Mesenchymal stem cell (in vitro differentiated cells and primary cell): Measurements from ENCODE around the gene RTEL1.
A peak's percentile ranks its signal among the peaks of the same experiment; 100 is the strongest.

Experiments
- DNase-seq: peaks from one replicate; pipeline ENCODE4 v3.0.0-alpha.2; 2013
- H2AFZ ChIP-seq: one replicate; pipeline ENCODE4 v1.6.1; 2013; ENCODE audit warnings: low read depth, mild to moderate bottlenecking, control low read depth, inconsistent platforms, low read length, moderate library complexity
- H2AK5ac ChIP-seq: 2 replicates; pipeline ENCODE4 v1.6.1; 2013; ENCODE audit warnings: low read length, moderate library complexity, mild to moderate bottlenecking, inconsistent platforms; ENCODE audit not compliant: severe bottlenecking
- H2BK120ac ChIP-seq: one replicate; pipeline ENCODE4 v1.6.1; 2013; ENCODE audit warnings: low read depth, mild to moderate bottlenecking, inconsistent platforms, low read length, moderate library complexity
- H2BK12ac ChIP-seq, 2 experiments: one replicate each; pipeline ENCODE4 v1.6.1; 2013; ENCODE audit warnings: inconsistent platforms in 2 of 2, low read length in 2 of 2, mild to moderate bottlenecking in 2 of 2, moderate library complexity in 2 of 2, control low read depth in 1 of 2
- H2BK15ac ChIP-seq: one replicate; pipeline ENCODE4 v1.6.1; 2013; ENCODE audit warnings: mild to moderate bottlenecking, low read depth, inconsistent platforms; ENCODE audit not compliant: poor library complexity, severe bottlenecking
- H2BK5ac ChIP-seq: 2 replicates; pipeline ENCODE4 v1.6.1; 2013; ENCODE audit warnings: low read depth, mild to moderate bottlenecking, low read length, control low read depth, inconsistent platforms; ENCODE audit not compliant: poor library complexity, severe bottlenecking
- H3K14ac ChIP-seq, 2 experiments: one replicate each; pipeline ENCODE4 v1.6.1; 2013; ENCODE audit warnings: inconsistent platforms in 2 of 2, low read length in 2 of 2, control low read depth in 1 of 2, mild to moderate bottlenecking in 1 of 2, moderate library complexity in 1 of 2
- H3K18ac ChIP-seq, 2 experiments: one replicate each; pipeline ENCODE4 v1.6.1; 2013; ENCODE audit warnings: inconsistent platforms in 2 of 2, low read length in 2 of 2, control low read depth in 1 of 2, low read depth in 1 of 2, mild to moderate bottlenecking in 1 of 2
- H3K23ac ChIP-seq, 2 experiments: one replicate each; pipeline ENCODE4 v1.6.1; 2013; ENCODE audit warnings: inconsistent platforms in 2 of 2, low read length in 2 of 2, mild to moderate bottlenecking in 2 of 2, moderate library complexity in 2 of 2, control low read depth in 1 of 2
- H3K27ac ChIP-seq: 2 replicates; pipeline ENCODE4 v1.5.1; 2013; ENCODE audit warnings: mild to moderate bottlenecking, moderate library complexity, low read length, control low read depth, inconsistent platforms; ENCODE audit not compliant: poor library complexity, severe bottlenecking
- H3K27me3 ChIP-seq, 2 experiments: 2 replicates each; pipeline versions ENCODE4 v1.6.1 to v1.7.0; 2013; ENCODE audit warnings: low read length in 2 of 2, mild to moderate bottlenecking in 2 of 2, moderate library complexity in 2 of 2, control low read depth in 1 of 2, inconsistent platforms in 1 of 2; ENCODE audit not compliant: control insufficient read depth in 1 of 2, insufficient read depth in 1 of 2
- H3K36me3 ChIP-seq, 2 experiments: 2 replicates each; pipeline versions ENCODE4 v1.6.1 to v1.7.0; 2013; ENCODE audit warnings: low read length in 2 of 2, control low read depth in 1 of 2, inconsistent platforms in 1 of 2, low read depth in 1 of 2, mild to moderate bottlenecking in 1 of 2; ENCODE audit not compliant: insufficient read depth in 2 of 2, control insufficient read depth in 1 of 2
- H3K4ac ChIP-seq, 2 experiments: one replicate each; pipeline ENCODE4 v1.6.1; 2013; ENCODE audit warnings: inconsistent platforms in 2 of 2, low read length in 2 of 2, mild to moderate bottlenecking in 2 of 2, moderate library complexity in 2 of 2, control low read depth in 1 of 2, low read depth in 1 of 2
- H3K4me1 ChIP-seq: 2 replicates; pipeline ENCODE4 v1.6.1; 2013; ENCODE audit warnings: low read depth, low read length, control low read depth; ENCODE audit not compliant: control insufficient read depth, insufficient read depth
- H3K4me2 ChIP-seq: 2 replicates; pipeline ENCODE4 v1.6.1; 2013; ENCODE audit warnings: low read length, mild to moderate bottlenecking, inconsistent platforms; ENCODE audit not compliant: poor library complexity, severe bottlenecking
- H3K4me3 ChIP-seq, 2 experiments: 2 replicates each; pipeline versions ENCODE4 v1.5.1 to v1.7.0; 2013; ENCODE audit warnings: low read length in 2 of 2, mild to moderate bottlenecking in 2 of 2, control low read depth in 1 of 2, low read depth in 1 of 2; ENCODE audit not compliant: insufficient read depth in 1 of 2
- H3K79me1 ChIP-seq: replicated peaks from 2 replicates; pipeline ENCODE4 v1.6.1; 2013; ENCODE audit warnings: mild to moderate bottlenecking, control low read depth, low read length, inconsistent platforms; ENCODE audit not compliant: poor library complexity, severe bottlenecking
- H3K9ac ChIP-seq: 2 replicates; pipeline ENCODE4 v1.7.0; 2013; ENCODE audit warnings: mild to moderate bottlenecking, low read length, moderate library complexity
- H3K9me3 ChIP-seq: 2 replicates; pipeline ENCODE4 v1.7.0; 2013; ENCODE audit warnings: mild to moderate bottlenecking, low read length; ENCODE audit not compliant: control insufficient read depth
- H4K8ac ChIP-seq: one replicate; pipeline ENCODE4 v1.6.1; 2013; ENCODE audit warnings: inconsistent platforms, mild to moderate bottlenecking, low read length, moderate library complexity
- H4K91ac ChIP-seq: one replicate; pipeline ENCODE4 v1.6.1; 2013; ENCODE audit warnings: mild to moderate bottlenecking, low read length, inconsistent platforms
- WGBS: methylation state at CpG from one replicate; pipeline ENCODE4 v1.1.7; 2013; ENCODE audit warnings: mixed read lengths; 5-methylcytosine and 5-hydroxymethylcytosine counted together

Gene RTEL1

DNA sequence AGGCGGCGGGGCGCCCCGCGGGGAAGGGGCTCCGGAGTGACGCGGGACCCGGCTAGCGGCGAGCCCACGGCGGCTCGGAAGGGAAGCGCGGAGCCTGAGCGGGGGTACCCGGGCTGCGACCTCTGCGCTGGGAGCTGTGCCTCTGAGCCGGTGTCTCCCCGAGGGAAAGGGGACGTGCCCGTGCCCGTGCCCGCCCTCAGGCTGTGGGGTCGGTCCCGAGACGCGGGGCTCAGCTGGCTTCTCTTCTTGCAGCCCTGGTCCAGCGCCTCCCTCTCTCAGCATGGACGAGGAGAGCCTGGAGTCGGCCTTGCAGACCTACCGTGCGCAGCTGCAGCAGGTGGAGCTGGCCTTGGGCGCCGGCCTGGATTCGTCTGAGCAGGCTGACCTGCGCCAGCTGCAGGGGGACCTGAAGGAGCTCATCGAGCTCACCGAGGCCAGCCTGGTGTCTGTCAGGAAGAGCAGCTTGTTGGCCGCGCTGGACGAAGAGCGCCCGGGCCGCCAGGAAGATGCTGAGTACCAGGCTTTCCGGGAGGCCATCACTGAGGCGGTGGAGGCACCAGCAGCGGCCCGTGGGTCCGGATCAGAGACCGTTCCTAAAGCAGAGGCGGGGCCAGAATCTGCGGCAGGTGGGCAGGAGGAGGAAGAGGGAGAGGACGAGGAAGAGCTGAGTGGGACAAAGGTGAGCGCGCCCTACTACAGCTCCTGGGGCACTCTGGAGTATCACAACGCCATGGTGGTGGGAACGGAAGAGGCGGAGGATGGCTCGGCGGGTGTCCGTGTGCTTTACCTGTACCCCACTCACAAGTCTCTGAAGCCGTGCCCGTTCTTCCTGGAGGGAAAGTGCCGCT is 50.4 kb downstream of the RTEL1 start:
- Histone ChIP-seq H3K27ac (no peak overlapping the region), H2AK5ac (no peak overlapping the region), H3K9ac (peak overlapping the region; percentile 93), H3K27me3 (no peaks in the 10 kb centered on the region), H2BK12ac (no peak overlapping the region), H3K14ac (peak overlapping the region in 1 of 2 experiments; percentile 41), H4K91ac (peak overlapping the region; percentile 56), H4K8ac (peak overlapping the region; percentile 3), H3K18ac (peak overlapping the region in 1 of 2 experiments; percentile 23), H3K4me2 (peak overlapping the region; percentile 46), H2BK120ac (peak overlapping the region; percentile 79), H3K4me1 (peaks cover 30% of the 10 kb centered on the region), H3K4ac (peak overlapping the region; percentile 36 to 80), H2BK15ac (peak overlapping the region; percentile 15), H3K23ac (no peak overlapping the region), H3K79me1 (peaks cover 13% of the 10 kb centered on the region), H3K36me3 (peaks cover 62 to 71% of the 10 kb centered on the region in 2 experiments), H2BK5ac (no peak overlapping the region), H3K9me3 (peaks cover 5% of the 10 kb centered on the region), H3K4me3 (peak overlapping the region; percentile 90 to 96), H2AFZ (no peak overlapping the region)
- DNase-seq, result no peak
- WGBS, result 43% methylated on average over 57 of the region's 67 CpGs

DNA sequence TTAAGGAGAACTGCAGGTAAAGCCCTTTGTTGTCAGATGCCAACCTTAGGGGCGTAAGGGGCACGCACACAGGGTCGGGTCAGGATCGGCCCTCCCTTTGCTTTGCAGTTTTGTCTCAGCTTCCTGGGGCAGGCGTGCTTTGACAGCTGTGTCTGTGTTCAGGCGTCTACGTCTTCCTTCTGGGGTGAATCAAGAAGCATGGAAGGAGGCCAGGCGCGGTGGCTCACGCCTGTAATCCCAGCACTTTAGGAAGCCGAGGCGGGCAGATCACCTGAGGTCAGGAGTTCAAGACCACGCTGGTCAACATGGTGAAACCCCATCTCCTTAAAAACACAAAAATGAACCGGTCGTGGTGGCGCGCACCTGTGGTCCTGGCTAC is 51.0 kb downstream of the RTEL1 start:
- Histone ChIP-seq H3K27ac (no peak overlapping the region), H2BK5ac (no peak overlapping the region), H2BK12ac (no peak overlapping the region), H3K4me1 (peaks cover 29% of the 10 kb centered on the region), H3K27me3 (no peaks in the 10 kb centered on the region), H2BK15ac (no peak overlapping the region), H3K4me2 (peak overlapping the region; percentile 46), H2AK5ac (no peak overlapping the region), H3K4me3 (peak overlapping the region; percentile 90 to 96), H3K4ac (no peak overlapping the region), H3K23ac (no peak overlapping the region), H3K36me3 (peaks cover 60 to 73% of the 10 kb centered on the region in 2 experiments), H4K91ac (no peak overlapping the region), H2BK120ac (no peak overlapping the region), H3K79me1 (peaks cover 9% of the 10 kb centered on the region), H3K18ac (no peak overlapping the region), H3K9me3 (peaks cover 5% of the 10 kb centered on the region), H3K9ac (peak overlapping the region; percentile 93), H4K8ac (no peak overlapping the region), H3K14ac (no peak overlapping the region), H2AFZ (no peak overlapping the region)
- no peak for DNase-seq
- WGBS, result over 99% methylated on average over 15 of the region's 17 CpGs

GRCh38 chr20:63711085-63711645 is 53.1 kb downstream of the RTEL1 start:
- 87% methylated on average over 12 of the region's 12 CpGs for WGBS
- H3K14ac ChIP-seq, result no peak overlapping the region
- H3K79me1 ChIP-seq, result peaks cover 3% of the 10 kb centered on the region

GRCh38 chr20:63712191-63712590 is 54.1 kb downstream of the RTEL1 start:
- no peaks in the 10 kb centered on the region for H3K27me3 ChIP-seq
- peaks cover 11% of the 10 kb centered on the region for H3K4me1 ChIP-seq
- H4K91ac ChIP-seq, result no peak overlapping the region
- no peak overlapping the region for H3K4ac ChIP-seq
- H2BK120ac ChIP-seq, result no peak overlapping the region
- 100% methylated on average over 1 of the region's 1 CpG for WGBS
- H4K8ac ChIP-seq, result no peak overlapping the region
- H3K27ac ChIP-seq, result no peak overlapping the region
- H3K9ac ChIP-seq, result no peak overlapping the region
- H3K23ac ChIP-seq, result no peak overlapping the region
- H3K18ac ChIP-seq, result no peak overlapping the region
- no peak for DNase-seq
- no peak overlapping the region for H3K4me3 ChIP-seq
- H3K79me1 ChIP-seq, result peaks cover 6% of the 10 kb centered on the region
- H2BK15ac ChIP-seq, result no peak overlapping the region
- H3K14ac ChIP-seq, result no peak overlapping the region
- H2AFZ ChIP-seq, result no peak overlapping the region
- H3K4me2 ChIP-seq, result no peak overlapping the region
- peaks cover 25% of the 10 kb centered on the region for H3K9me3 ChIP-seq
- H2BK12ac ChIP-seq, result no peak overlapping the region
- no peak overlapping the region for H2BK5ac ChIP-seq
- H3K36me3 ChIP-seq, result peaks cover 55 to 72% of the 10 kb centered on the region in 2 experiments
- H2AK5ac ChIP-seq, result no peak overlapping the region

More at GRCh38 chr20:63711085-63711645, 53.1 kb downstream of the RTEL1 start:
- Histone ChIP-seq H2BK12ac (no peak overlapping the region), H2AFZ (no peak overlapping the region), H4K8ac (no peak overlapping the region), H2AK5ac (no peak overlapping the region), H3K27ac (no peak overlapping the region), H4K91ac (no peak overlapping the region), H2BK5ac (no peak overlapping the region), H3K23ac (no peak overlapping the region), H3K4me2 (no peak overlapping the region), H3K18ac (no peak overlapping the region), H2BK15ac (no peak overlapping the region), H3K4me1 (peaks cover 18% of the 10 kb centered on the region), H3K4ac (no peak overlapping the region), H2BK120ac (no peak overlapping the region), H3K27me3 (no peaks in the 10 kb centered on the region), H3K9me3 (peaks cover 23% of the 10 kb centered on the region), H3K9ac (no peak overlapping the region), H3K36me3 (peaks cover 52 to 71% of the 10 kb centered on the region in 2 experiments), H3K4me3 (no peak overlapping the region)
- DNase-seq, result no peak
